GM12801 (cell line): ENCODE data around the gene MS4A4A.

ENCODE experiments used
- TF ChIP-seq, protein P1 (sequence below): IDR thresholded peaks from one replicate; pipeline ENCODE4 v1.5.1; 2011; ENCODE audit warnings: control low read depth; ENCODE audit not compliant: insufficient read length; ENCODE audit errors: extremely low read depth

The MS4A4A gene

DNA sequence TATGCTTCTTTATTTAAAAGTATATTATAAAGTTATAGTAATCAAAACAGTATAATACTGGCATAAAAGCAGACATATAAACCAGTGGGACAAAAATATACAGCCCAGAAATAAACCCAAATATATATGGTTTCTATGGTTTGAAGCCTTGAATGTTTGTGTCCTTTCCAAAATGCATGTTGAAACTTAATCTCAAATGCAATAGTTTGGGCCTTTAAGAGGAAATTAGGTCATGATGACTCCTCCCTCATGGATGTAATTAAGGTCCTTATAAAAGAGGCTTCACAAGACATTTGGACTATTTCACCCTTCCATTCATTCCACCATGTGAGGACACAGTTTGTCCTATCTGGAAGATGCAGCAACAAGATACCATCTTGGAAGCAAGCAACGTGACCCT lies 46.5 kb downstream of the MS4A4A start, which contains the start of gene MS4A6E:
TSS of gene MS4A6E (plus strand) at position 301 of the 400 bp plus-strand sequence. CDS start 7,641 bp downstream, outside the sequence.
- TF ChIP-seq, protein P1, sequence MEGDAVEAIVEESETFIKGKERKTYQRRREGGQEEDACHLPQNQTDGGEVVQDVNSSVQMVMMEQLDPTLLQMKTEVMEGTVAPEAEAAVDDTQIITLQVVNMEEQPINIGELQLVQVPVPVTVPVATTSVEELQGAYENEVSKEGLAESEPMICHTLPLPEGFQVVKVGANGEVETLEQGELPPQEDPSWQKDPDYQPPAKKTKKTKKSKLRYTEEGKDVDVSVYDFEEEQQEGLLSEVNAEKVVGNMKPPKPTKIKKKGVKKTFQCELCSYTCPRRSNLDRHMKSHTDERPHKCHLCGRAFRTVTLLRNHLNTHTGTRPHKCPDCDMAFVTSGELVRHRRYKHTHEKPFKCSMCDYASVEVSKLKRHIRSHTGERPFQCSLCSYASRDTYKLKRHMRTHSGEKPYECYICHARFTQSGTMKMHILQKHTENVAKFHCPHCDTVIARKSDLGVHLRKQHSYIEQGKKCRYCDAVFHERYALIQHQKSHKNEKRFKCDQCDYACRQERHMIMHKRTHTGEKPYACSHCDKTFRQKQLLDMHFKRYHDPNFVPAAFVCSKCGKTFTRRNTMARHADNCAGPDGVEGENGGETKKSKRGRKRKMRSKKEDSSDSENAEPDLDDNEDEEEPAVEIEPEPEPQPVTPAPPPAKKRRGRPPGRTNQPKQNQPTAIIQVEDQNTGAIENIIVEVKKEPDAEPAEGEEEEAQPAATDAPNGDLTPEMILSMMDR: no peak

DNA sequence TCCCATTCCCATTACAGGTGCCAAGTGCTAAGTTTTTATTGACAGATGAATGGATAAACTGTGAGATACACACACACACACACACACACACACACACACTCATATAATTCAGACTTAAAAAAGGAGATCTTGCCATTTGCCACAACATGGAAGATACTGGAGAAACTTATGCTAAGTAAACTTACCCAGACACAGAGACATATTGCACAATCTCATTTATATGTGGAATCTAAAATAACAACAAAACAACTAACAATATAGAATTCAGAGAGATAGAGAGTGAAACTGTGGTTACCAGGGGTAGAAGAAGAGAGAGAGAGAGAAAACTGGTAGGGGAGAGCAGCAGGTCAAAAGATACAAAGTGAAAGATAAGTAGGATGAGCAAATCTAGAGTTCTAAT lies 48.0 kb downstream of the MS4A4A start:
- TF ChIP-seq, protein P1: no peak

DNA sequence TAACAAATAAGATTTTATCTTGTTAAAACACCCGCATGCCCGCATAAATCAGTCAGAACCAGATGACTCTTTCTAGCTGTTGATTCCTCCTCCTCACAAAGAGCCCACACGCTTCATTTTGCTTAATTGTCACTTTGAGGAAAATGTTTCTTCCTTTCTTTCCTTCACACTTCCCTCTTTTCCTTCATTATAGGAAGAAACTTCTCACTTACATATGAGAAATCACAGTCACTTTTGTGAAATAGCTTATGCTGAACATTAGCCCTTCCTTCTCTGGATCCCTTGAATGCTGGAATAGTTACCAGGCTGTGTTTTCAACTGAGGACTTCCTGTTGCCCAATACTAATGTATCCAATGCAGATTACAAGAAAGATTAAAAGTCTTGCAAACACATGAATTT lies 52.4 kb downstream of the MS4A4A start:
- TF ChIP-seq, protein P1: no peak

DNA sequence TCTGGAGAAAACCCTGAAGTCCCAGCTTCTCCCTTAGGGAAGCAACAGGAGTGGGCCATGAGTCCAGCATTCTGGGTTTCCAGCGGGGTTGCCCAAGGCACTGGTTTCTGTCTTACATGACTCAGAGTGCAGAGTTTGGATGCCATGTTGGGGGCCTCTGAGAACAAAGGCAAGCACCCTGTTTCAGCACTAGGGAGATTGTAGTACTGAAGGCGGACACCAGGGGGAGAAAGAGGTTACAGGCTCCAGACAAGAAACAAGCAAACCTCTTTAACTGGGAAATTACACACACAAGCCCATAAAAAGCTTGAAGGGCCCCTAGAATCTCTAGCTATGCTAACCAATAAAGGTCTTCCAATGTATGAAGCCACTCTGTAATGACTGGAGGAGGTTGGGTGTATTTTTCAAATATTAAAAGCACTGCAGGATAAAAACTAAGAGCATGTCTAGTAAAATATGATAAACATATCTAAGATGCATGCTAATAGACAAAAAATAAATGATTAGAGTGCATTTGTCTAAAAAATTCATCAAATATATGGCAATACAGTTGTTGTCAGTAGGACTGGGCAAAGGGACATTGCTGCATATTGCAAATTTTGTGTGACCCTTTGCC lies 53.6 kb downstream of the MS4A4A start:
- TF ChIP-seq, protein P1: no peak

DNA sequence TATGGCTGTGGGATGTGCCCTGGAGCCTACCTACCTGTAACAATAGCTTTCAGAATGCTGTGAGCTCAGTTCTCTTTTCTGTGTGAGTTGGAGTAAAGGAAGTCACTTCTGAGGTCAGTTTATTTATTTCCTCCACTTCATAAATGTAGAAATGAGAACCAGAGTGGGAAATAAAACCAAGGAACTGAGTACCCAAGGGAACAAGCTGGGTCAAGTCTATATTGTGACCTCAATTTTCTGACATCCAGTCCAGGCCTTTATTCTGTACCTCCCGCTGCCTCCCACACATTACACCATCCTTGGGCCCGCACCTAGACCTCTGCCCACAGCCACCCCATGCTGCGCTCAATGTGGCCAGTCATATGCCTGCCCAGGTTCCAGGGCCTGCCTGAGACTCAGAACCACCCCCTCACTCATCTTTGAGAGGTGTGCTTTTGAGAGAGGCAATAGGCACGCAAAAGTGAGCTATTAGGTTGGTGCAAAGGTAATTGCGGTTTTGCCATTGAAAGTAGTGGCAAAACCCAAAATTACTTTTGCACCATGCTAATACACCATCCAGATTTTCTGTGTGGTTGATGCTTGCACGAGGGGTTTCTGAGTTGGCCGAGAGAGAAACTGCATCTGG lies 56.4 kb downstream of the MS4A4A start:
- TF ChIP-seq, protein P1: no peak

DNA sequence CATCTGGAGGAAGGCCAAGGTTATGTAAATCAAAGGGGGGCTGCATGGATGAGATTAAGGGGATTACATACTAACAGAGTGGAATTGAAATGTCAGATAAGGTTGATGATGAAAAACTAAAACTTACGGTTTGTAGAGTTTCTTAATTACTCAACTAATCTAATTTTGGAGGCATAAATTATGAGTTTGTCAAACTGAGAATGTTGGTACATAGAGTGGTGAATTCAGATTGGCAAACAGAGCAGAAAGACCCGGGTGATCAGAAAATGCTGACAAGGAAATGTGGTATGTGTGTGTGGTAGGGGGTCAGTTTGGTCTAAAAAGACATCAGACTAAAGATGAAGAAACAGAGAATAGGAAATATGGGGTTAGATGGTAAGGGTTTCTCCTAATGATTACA lies 57.6 kb downstream of the MS4A4A start:
- TF ChIP-seq, protein P1: no peak

DNA sequence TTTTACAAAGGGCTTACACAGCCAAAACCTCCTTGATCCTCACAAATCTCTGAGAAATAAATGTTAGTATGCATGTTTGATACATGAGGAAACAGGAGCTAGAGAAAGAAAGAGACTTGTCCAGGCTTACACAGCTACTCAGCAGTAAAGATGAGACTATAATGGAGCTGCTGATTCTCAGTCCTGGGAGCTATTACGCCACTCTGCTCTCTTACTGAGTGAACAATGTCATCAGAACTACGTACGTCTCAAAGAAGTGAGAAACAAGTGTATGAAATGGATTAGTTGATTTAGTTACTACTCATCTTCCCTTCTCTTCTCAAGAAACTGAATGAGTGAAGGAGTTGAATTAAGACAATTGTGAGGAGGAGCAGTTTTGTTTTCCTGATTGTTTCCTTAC lies 58.9 kb downstream of the MS4A4A start:
- TF ChIP-seq, protein P1: no peak
